GM12878 (cell line): Measurements from ENCODE around the gene RFXAP. TPM values are rescaled to one million over a fixed set of nuclear protein-coding genes. Genes with fewer than 3 reads are reported as not detected.

Experiments used
- HDGF ChIP-seq: fragments of 450-650 bp; IDR thresholded peaks from 2 replicates; pipeline ENCODE4 v1.6.1; 2016; ENCODE audit warnings: antibody characterized with exemption
- RAD21 ChIP-seq: IDR thresholded peaks from 2 replicates; pipeline ENCODE4 v1.6.1; 2011; ENCODE audit warnings: mild to moderate bottlenecking, low read depth, low read length, moderate library complexity; ENCODE audit not compliant: insufficient read depth
- RCOR1 ChIP-seq: conservative IDR thresholded peaks from 2 replicates; pipeline ENCODE4 v1.6.1; 2012; ENCODE audit warnings: low read depth, low read length, improper control_type of control experiment
- RELA ChIP-seq: fragments of 450-650 bp; IDR thresholded peaks from 2 replicates; pipeline ENCODE4 v1.8.0; 2014; ENCODE audit warnings: borderline replicate concordance; ENCODE audit not compliant: partially characterized antibody
- SIN3A ChIP-seq: IDR thresholded peaks from 2 replicates; pipeline ENCODE4 v1.6.1; 2012; ENCODE audit warnings: low read depth, low read length, improper control_type of control experiment
- STAT3 ChIP-seq: IDR thresholded peaks from 2 replicates; pipeline ENCODE4 v1.6.1; 2011; ENCODE audit warnings: low read depth, low read length, improper control_type of control experiment
- SUPT20H ChIP-seq: IDR thresholded peaks from 2 replicates; pipeline ENCODE4 v1.6.1; 2011; ENCODE audit warnings: low read depth, mild to moderate bottlenecking, low read length, moderate library complexity, borderline replicate concordance; ENCODE audit not compliant: control insufficient read depth
- polyA plus RNA-seq, 11 experiments: library from polyadenylated mRNA; depleted of rRNA in 4 of 11; unstranded in 6 of 11; stranded (reverse) in 5 of 11; fragments of >200 nt; fragmentation: Nextera tagmentation in 4 of 11; fragmentation: Illumina TruSeq in 1 of 11; extraction: Ambion mirVana in 4 of 11; extraction: Trizol in 1 of 11; gene quantifications; 1 replicate in 1 of 11; 2 replicates in 10 of 11; pipeline versions ENCODE4 v1.2.1 to v1.2.3, GENCODE V29; 2011 to 2016; ENCODE audit warnings: inconsistent platforms in 2 of 11, missing spikeins in 2 of 11, low read depth in 1 of 11
- total RNA-seq, 4 experiments: library from RNA; depleted of rRNA in 3 of 4; stranded (reverse); fragments of >200 nt in 3 of 4; fragmentation: Illumina TruSeq in 1 of 4; extraction: Trizol in 1 of 4; gene quantifications; 2 replicates each; pipeline versions ENCODE4 v1.2.1 to v1.2.3, GENCODE V29; 2013 to 2021
- TF ChIP-seq, protein P1 (sequence below): IDR thresholded peaks from 2 replicates; pipeline ENCODE4 v1.6.1; 2012; ENCODE audit warnings: low read depth, low read length, improper control_type of control experiment
- TF ChIP-seq, protein P2 (sequence below): IDR thresholded peaks from 2 replicates; pipeline ENCODE4 v1.6.1; 2011; ENCODE audit warnings: borderline replicate concordance, low read depth, mild to moderate bottlenecking, moderate library complexity, mixed read lengths, low read length; ENCODE audit not compliant: insufficient read depth; ENCODE audit errors: extremely low read length
- TF ChIP-seq, protein P3 (sequence below): fragments of 450-650 bp; formaldehyde crosslinking; IDR thresholded peaks from 2 replicates; pipeline ENCODE4 v1.4.0; 2022; ENCODE audit warnings: mild to moderate bottlenecking, moderate library complexity

RFXAP gene
- total and polyA plus RNA-seq, 10 of the 15 experiments (the other 5 are each of a cell fraction or from before 2014, with no cell fraction given): 3.4 to 13.3 (median 7.7) TPM

DNA sequence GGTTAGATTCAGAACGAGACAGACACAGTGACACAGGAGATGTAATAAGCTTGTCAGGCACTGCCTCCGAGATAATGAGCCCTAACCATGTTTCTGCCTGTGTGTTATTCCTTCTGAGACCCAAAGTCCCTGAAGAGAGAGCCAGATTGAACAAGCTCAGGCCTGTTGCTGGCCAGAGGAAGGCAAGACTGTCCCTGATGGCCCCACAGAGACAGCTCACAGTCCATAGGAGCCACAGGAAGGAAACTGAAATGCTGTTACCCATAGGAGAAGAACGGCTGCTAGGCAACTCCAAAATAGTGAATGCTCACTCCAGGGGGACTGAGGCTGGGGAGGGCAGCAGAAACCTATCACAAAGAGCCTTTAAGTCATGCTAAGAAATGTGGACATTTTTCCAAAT lies 31.8 kb upstream of the RFXAP start (continued):
- TF ChIP-seq RELA: no peak
- TF ChIP-seq RAD21: no peak
- no peak for TF ChIP-seq STAT3
- no peak for TF ChIP-seq SIN3A
- TF ChIP-seq, protein P1, sequence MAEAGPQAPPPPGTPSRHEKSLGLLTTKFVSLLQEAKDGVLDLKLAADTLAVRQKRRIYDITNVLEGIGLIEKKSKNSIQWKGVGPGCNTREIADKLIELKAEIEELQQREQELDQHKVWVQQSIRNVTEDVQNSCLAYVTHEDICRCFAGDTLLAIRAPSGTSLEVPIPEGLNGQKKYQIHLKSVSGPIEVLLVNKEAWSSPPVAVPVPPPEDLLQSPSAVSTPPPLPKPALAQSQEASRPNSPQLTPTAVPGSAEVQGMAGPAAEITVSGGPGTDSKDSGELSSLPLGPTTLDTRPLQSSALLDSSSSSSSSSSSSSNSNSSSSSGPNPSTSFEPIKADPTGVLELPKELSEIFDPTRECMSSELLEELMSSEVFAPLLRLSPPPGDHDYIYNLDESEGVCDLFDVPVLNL: no peak
- no peak for TF ChIP-seq HDGF
- TF ChIP-seq RCOR1: no peak
- TF ChIP-seq, protein P2, sequence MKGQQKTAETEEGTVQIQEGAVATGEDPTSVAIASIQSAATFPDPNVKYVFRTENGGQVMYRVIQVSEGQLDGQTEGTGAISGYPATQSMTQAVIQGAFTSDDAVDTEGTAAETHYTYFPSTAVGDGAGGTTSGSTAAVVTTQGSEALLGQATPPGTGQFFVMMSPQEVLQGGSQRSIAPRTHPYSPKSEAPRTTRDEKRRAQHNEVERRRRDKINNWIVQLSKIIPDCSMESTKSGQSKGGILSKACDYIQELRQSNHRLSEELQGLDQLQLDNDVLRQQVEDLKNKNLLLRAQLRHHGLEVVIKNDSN: no peak
- TF ChIP-seq, protein P3, sequence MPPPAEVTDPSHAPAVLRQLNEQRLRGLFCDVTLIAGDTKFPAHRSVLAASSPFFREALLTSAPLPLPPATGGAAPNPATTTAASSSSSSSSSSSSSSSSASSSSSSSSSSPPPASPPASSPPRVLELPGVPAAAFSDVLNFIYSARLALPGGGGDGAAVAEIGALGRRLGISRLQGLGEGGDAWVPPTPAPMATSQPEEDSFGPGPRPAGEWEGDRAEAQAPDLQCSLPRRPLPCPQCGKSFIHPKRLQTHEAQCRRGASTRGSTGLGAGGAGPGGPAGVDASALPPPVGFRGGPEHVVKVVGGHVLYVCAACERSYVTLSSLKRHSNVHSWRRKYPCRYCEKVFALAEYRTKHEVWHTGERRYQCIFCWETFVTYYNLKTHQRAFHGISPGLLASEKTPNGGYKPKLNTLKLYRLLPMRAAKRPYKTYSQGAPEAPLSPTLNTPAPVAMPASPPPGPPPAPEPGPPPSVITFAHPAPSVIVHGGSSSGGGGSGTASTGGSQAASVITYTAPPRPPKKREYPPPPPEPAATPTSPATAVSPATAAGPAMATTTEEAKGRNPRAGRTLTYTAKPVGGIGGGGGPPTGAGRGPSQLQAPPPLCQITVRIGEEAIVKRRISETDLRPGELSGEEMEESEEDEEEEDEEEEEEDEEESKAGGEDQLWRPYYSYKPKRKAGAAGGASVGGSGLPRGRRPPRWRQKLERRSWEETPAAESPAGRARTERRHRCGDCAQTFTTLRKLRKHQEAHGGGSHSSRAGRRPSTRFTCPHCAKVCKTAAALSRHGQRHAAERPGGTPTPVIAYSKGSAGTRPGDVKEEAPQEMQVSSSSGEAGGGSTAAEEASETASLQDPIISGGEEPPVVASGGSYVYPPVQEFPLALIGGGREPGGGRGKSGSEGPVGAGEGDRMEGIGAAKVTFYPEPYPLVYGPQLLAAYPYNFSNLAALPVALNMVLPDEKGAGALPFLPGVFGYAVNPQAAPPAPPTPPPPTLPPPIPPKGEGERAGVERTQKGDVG (CRISPR knock-in tag): no peak
- no peak for TF ChIP-seq SUPT20H
